ENCODE results near the gene CTNND2. TPM values are rescaled to one million over a fixed set of nuclear protein-coding genes. Genes with fewer than 3 reads are reported as not detected.
A peak's percentile ranks its signal among the peaks of the same experiment; 100 is the strongest.

The CTNND2 gene
- total and polyA plus RNA-seq, 4 donors, result 0.30 to 2.2 (median 0.71) TPM

GRCh38 chr5:11048760-11049159 lies 855.5 kb downstream of the CTNND2 start:
- Histone ChIP-seq H3K27ac (ENCODE audit: low read depth in 1 of 2, low read length in 1 of 2) (no peak overlapping the region), H3K27me3 (ENCODE audit: control insufficient read depth in 3 of 3, insufficient read depth in 3 of 3, low read length in 2 of 3) (no peaks in the 10 kb centered on the region), H3K4me1 (ENCODE audit: control insufficient read depth in 5 of 5, insufficient read depth in 5 of 5, low read length in 5 of 5) (no peaks in the 10 kb centered on the region), H3K4me3 (no peak overlapping the region), H3K9me3 (ENCODE audit: control insufficient read depth in 4 of 4, insufficient read depth in 3 of 4, low read length in 3 of 4) (peaks cover 0 to 2% (median 0%) of the 10 kb centered on the region in 4 donors), H3K9ac (ENCODE audit: insufficient read depth in 1 of 2, low read length in 2 of 2) (no peak overlapping the region), H3K36me3 (ENCODE audit: control insufficient read depth in 4 of 4, insufficient read depth in 4 of 4, low read length in 4 of 4) (no peaks in the 10 kb centered on the region)
- ATAC-seq (ENCODE audit: insufficient read depth, low FRiP score) (no peak), DNase-seq (no peak)
- whole genome bisulfite sequencing, 2 donors, result 92 to 97% methylated on average over 4 of the region's 4 CpGs
- TF ChIP-seq, protein P1, sequence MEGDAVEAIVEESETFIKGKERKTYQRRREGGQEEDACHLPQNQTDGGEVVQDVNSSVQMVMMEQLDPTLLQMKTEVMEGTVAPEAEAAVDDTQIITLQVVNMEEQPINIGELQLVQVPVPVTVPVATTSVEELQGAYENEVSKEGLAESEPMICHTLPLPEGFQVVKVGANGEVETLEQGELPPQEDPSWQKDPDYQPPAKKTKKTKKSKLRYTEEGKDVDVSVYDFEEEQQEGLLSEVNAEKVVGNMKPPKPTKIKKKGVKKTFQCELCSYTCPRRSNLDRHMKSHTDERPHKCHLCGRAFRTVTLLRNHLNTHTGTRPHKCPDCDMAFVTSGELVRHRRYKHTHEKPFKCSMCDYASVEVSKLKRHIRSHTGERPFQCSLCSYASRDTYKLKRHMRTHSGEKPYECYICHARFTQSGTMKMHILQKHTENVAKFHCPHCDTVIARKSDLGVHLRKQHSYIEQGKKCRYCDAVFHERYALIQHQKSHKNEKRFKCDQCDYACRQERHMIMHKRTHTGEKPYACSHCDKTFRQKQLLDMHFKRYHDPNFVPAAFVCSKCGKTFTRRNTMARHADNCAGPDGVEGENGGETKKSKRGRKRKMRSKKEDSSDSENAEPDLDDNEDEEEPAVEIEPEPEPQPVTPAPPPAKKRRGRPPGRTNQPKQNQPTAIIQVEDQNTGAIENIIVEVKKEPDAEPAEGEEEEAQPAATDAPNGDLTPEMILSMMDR (IDR thresholded peaks at IDR 0.05; ENCODE audit: control extremely low read depth, extremely low read depth), result no peak

- WGBS, 2 donors, result 93 to 96% methylated on average over 5 of the region's 5 CpGs
- no peak overlapping the region for H3K4me3 ChIP-seq
- no peak overlapping the region for H3K9ac ChIP-seq (ENCODE audit: insufficient read depth in 1 of 2, low read length in 2 of 2)
- TF ChIP-seq, protein P1 (IDR thresholded peaks at IDR 0.05; ENCODE audit: control extremely low read depth, extremely low read depth), result no peak
- DNase-seq (no peak), ATAC-seq (ENCODE audit: insufficient read depth, low FRiP score) (no peak)
- H3K4me1 ChIP-seq (ENCODE audit: control insufficient read depth in 5 of 5, insufficient read depth in 5 of 5, low read length in 5 of 5), result no peaks in the 10 kb centered on the region
- peaks cover 0 to 2% (median 0%) of the 10 kb centered on the region in 4 donors for H3K9me3 ChIP-seq (ENCODE audit: control insufficient read depth in 4 of 4, insufficient read depth in 3 of 4, low read length in 3 of 4)
- H3K27ac ChIP-seq (ENCODE audit: low read depth in 1 of 2, low read length in 1 of 2), result no peak overlapping the region
- H3K27me3 ChIP-seq (ENCODE audit: control insufficient read depth in 3 of 3, insufficient read depth in 3 of 3, low read length in 2 of 3), result no peaks in the 10 kb centered on the region
- H3K36me3 ChIP-seq (ENCODE audit: control insufficient read depth in 4 of 4, insufficient read depth in 4 of 4, low read length in 4 of 4), result no peaks in the 10 kb centered on the region
Measured at GRCh38 chr5:11047625-11048024, 856.6 kb downstream of the CTNND2 start.

DNA sequence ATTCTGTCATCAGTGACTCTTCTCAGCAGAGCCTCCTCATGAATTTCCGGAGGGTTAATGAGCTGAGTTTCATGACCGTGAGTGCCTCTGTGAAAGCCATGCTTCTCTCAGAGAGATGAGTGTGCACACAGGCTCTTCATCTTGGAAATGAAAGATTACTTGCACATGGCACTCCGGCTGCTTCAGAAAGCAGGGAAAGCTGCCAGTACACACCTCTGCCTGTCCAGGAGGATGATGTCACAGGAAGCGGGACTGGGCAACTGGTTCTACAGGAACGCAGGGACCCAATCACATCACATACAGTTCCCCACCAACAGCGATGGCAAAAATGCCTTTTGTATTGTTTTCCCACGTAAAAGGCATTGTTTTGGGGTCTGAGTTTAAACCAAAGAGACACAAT lies 857.2 kb downstream of the CTNND2 start:
- 67 to 83% methylated on average over 7 of the region's 7 CpGs for WGBS, 2 donors
- Histone ChIP-seq H3K27me3 (ENCODE audit: control insufficient read depth in 3 of 3, insufficient read depth in 3 of 3, low read length in 2 of 3) (no peaks in the 10 kb centered on the region), H3K36me3 (ENCODE audit: control insufficient read depth in 4 of 4, insufficient read depth in 4 of 4, low read length in 4 of 4) (no peaks in the 10 kb centered on the region), H3K9ac (ENCODE audit: insufficient read depth in 1 of 2, low read length in 2 of 2) (no peak overlapping the region), H3K4me3 (no peak overlapping the region), H3K9me3 (ENCODE audit: control insufficient read depth in 4 of 4, insufficient read depth in 3 of 4, low read length in 3 of 4) (peaks cover 0 to 2% (median 0%) of the 10 kb centered on the region in 4 donors), H3K4me1 (ENCODE audit: control insufficient read depth in 5 of 5, insufficient read depth in 5 of 5, low read length in 5 of 5) (no peaks in the 10 kb centered on the region), H3K27ac (ENCODE audit: low read depth in 1 of 2, low read length in 1 of 2) (no peak overlapping the region)
- TF ChIP-seq, protein P1 (IDR thresholded peaks at IDR 0.05; ENCODE audit: control extremely low read depth, extremely low read depth), result no peak
- DNase-seq (peak in 1 of 3 donors; percentile 14), ATAC-seq (ENCODE audit: insufficient read depth, low FRiP score) (no peak)

DNA sequence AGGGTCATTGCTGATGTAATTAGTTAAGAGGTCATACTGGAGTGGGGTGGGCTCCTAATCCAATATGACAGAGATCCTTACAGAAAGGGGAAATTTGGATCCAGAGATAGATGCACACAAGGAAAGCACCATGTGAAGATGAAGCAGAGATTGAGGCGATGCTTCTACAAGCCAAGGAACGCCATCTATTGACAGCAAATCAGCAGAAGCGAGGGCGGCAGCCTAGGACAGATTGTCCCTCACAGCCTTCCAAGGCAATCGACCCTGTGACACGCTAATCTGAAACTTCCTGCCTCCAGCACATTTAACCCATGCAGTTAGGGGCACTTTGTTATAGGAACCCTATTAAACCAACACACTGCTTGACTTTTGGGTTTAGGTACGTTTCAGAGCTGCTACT lies 858.1 kb downstream of the CTNND2 start:
- no peaks in the 10 kb centered on the region for H3K27me3 ChIP-seq (ENCODE audit: control insufficient read depth in 3 of 3, insufficient read depth in 3 of 3, low read length in 2 of 3)
- ATAC-seq (ENCODE audit: insufficient read depth, low FRiP score) (no peak), DNase-seq (peak in 2 of 3 donors; percentile 3 to 14)
- no peak overlapping the region for H3K27ac ChIP-seq (ENCODE audit: low read depth in 1 of 2, low read length in 1 of 2)
- H3K36me3 ChIP-seq (ENCODE audit: control insufficient read depth in 4 of 4, insufficient read depth in 4 of 4, low read length in 4 of 4), result no peaks in the 10 kb centered on the region
- no peak overlapping the region for H3K9ac ChIP-seq (ENCODE audit: insufficient read depth in 1 of 2, low read length in 2 of 2)
- peaks cover 0 to 2% (median 0%) of the 10 kb centered on the region in 4 donors for H3K9me3 ChIP-seq (ENCODE audit: control insufficient read depth in 4 of 4, insufficient read depth in 3 of 4, low read length in 3 of 4)
- TF ChIP-seq, protein P1 (IDR thresholded peaks at IDR 0.05; ENCODE audit: control extremely low read depth, extremely low read depth), result peak; percentile 2
- H3K4me1 ChIP-seq (ENCODE audit: control insufficient read depth in 5 of 5, insufficient read depth in 5 of 5, low read length in 5 of 5), result no peaks in the 10 kb centered on the region
- no peak overlapping the region for H3K4me3 ChIP-seq
- 61 to 64% methylated on average over 7 of the region's 7 CpGs for WGBS, 2 donors
